ENCODE results near the gene CAVIN2. TPM values are rescaled to one million over a fixed set of nuclear protein-coding genes. Genes with fewer than 3 reads are reported as not detected.

The CAVIN2 gene
- total RNA-seq, 2 experiments from 2014 or later, result not detected

DNA sequence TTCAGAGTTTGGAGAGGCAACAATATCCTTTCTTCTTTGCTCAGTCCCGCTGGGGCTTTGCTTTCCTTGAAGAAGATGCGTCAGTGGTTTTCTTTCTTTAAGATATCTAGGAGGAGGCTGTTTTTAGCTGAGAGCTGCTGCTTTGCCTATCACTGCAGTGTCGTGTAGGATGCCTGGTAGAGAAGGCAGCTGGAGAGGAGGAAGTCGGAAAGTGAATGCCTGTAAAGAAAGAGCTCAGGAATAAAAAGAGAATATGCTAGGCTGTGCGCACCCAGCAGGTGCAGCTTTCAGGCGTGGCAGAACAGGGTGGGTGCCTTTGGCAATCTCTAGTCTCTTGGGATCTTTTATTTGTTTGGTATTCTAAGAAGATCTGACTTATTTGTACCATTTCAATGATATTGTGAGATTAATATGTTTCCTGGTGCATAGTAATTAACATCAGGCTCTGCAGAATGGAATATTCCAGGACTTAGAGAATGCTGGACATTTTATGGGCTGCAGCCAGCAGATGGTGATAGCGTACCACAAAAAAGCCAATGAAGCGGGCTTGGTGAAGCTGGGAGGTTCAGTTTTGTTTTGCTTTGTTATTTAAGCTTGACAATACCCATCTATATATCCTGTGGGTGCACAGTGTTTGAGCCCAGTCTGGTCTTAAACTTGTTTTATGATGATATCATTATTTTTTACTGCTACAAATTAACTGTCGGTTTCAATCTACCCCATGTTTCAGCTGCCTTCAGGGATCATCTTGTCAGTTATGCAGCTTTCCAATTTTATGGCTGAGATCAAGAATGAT lies 34.9 kb downstream of the CAVIN2 start:
- Mint-ChIP-seq H3K36me3 (ENCODE audit: low read depth) (no peaks in the 10 kb centered on the region), H3K4me3 (no peak overlapping the region), H3K9me3 (ENCODE audit: low read depth) (no peaks in the 10 kb centered on the region), H3K27ac (no peak overlapping the region), H3K4me1 (no peaks in the 10 kb centered on the region), H3K27me3 (peaks cover 5% of the 10 kb centered on the region)
- CTCF ChIA-PET, result interaction anchor here (0.7 to 2.8 kb wide), 23 partner anchors 10 to 365 kb away, joined by 3 to 78 read pairs (median 3); no protein-coding TSS in a partner anchor
- POLR2A ChIA-PET, result interaction anchor here (0.7 kb wide), 1 partner anchor 265 kb away, joined by 4 read pairs; no protein-coding TSS in a partner anchor
- peak; percentile 65 for DNase-seq
- ATAC-seq, result no peak
- intact Hi-C loops (cut with DNase I, micrococcal nuclease), result loop anchor here (1.0 to 10.0 kb wide), 3 partner anchors 255 to 1773 kb away; no protein-coding TSS in a partner anchor

DNA sequence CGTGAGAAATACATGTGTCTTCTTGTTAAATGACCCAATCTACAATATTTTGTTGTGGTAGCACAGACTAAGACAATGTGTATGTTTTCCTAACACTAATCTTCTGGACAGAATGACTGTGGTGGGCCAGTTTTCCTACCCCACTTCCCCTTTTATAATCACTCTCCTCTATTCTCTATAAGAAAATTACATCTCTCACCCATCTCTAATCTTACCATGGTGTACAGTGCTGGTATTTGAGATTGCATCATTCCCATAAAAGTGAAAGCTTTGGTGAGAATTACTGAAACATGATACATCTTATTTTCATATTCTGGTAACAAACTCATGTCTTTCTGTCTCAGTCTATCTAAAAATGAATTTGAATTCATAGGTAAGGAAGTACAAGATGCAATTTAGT lies 40.5 kb downstream of the CAVIN2 start:
- H3K9me3 Mint-ChIP-seq (ENCODE audit: low read depth), result no peaks in the 10 kb centered on the region
- ChIA-PET POLR2A (no interaction called here), CTCF (interaction anchor here (1.2 to 2.7 kb wide), 2 partner anchors 10 to 356 kb away, joined by 3 to 11 read pairs; no protein-coding TSS in a partner anchor)
- H3K4me1 Mint-ChIP-seq, result no peaks in the 10 kb centered on the region
- ATAC-seq (peak; percentile 36), DNase-seq (no peak)
- H3K4me3 Mint-ChIP-seq, result no peak overlapping the region
- intact Hi-C loops (cut with DNase I, micrococcal nuclease), result no loop called here
- H3K27ac Mint-ChIP-seq, result no peak overlapping the region
- H3K27me3 Mint-ChIP-seq, result peaks cover 9% of the 10 kb centered on the region
- no peaks in the 10 kb centered on the region for H3K36me3 Mint-ChIP-seq (ENCODE audit: low read depth)

DNA sequence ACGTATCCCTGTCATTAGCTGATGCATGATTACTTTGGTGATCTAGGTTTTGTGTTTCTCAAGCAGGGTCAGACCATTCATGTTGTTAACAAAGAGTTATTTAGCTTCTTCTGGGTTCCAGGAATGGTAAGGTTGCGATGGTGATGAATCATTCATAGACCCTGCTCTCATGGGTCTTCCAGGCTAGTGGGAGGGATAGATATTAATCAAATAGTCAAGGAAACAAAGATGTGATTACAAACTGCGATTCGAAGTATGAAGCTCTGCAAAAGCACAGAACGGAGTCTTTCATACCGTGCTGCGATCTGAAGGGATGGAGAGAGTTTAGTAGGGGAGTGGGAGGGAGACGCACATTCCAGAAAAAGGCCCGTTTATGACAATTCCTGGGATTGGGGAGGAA lies 42.1 kb downstream of the CAVIN2 start:
- peaks cover 9% of the 10 kb centered on the region for H3K27me3 Mint-ChIP-seq
- intact Hi-C loops (cut with DNase I, micrococcal nuclease), result loop anchor here in 1 of 2 experiments (5.0 kb wide), 1 partner anchor 247 kb away; no protein-coding TSS in a partner anchor
- no peaks in the 10 kb centered on the region for H3K4me1 Mint-ChIP-seq
- no peak overlapping the region for H3K4me3 Mint-ChIP-seq
- no peak overlapping the region for H3K27ac Mint-ChIP-seq
- ChIA-PET POLR2A (no interaction called here), CTCF (no interaction called here)
- DNase-seq, result no peak
- ATAC-seq, result no peak
- no peaks in the 10 kb centered on the region for H3K9me3 Mint-ChIP-seq (ENCODE audit: low read depth)
- H3K36me3 Mint-ChIP-seq (ENCODE audit: low read depth), result no peaks in the 10 kb centered on the region

DNA sequence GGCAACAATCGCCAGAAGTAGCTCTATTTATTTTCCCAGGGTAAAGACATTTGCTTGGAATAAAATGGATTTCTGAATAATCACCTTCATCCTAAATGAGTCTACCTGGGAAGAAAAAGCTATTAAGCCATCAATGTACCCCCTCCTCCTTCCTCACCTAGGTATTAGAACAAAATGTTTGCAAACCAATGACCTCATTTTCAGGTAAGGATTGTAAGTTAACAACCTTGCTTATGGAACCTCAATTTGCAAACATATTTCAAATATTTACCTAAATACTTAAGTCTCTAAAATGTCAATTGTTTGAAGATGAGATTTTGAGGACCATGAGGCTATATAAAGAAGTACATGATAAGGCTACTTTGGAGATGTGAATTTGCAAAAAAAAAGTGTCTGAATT lies 43.9 kb downstream of the CAVIN2 start:
- Mint-ChIP-seq H3K27ac (no peak overlapping the region), H3K27me3 (peaks cover 10% of the 10 kb centered on the region), H3K4me1 (no peaks in the 10 kb centered on the region), H3K36me3 (ENCODE audit: low read depth) (no peaks in the 10 kb centered on the region), H3K4me3 (no peak overlapping the region), H3K9me3 (ENCODE audit: low read depth) (no peaks in the 10 kb centered on the region)
- no peak for DNase-seq
- POLR2A ChIA-PET, result interaction anchor here (0.8 kb wide), 1 partner anchor 15 kb away, joined by 3 read pairs; no protein-coding TSS in a partner anchor
- intact Hi-C loops (cut with DNase I, micrococcal nuclease), result loop anchor here in 1 of 2 experiments (5.0 kb wide), 1 partner anchor 246 kb away; no protein-coding TSS in a partner anchor
- CTCF ChIA-PET, result interaction anchor here (0.7 to 2.3 kb wide), 4 partner anchors 9 to 359 kb away, joined by 3 to 15 read pairs (median 3); no protein-coding TSS in a partner anchor
- no peak for ATAC-seq

DNA sequence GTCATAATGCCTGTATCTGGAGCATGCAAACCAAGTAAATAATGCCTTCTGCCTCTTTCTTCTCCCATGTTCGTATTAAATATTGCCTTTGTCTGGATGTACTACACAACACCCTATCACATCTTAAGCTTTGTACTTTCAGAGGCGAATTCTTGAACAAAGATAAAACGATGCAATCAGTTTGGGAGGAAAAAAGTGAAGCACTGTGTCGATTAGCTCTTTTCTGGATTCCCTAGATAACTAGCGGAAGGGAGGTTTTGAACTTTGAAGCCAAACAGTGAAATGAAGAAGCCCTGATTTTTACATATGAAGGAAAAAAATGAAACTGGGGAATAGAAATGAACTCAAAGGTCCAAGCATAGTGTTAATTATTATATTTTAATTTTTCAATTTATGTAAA lies 44.7 kb downstream of the CAVIN2 start:
- Mint-ChIP-seq H3K9me3 (ENCODE audit: low read depth) (no peaks in the 10 kb centered on the region), H3K4me1 (no peaks in the 10 kb centered on the region), H3K27me3 (peaks cover 11% of the 10 kb centered on the region), H3K4me3 (no peak overlapping the region), H3K36me3 (ENCODE audit: low read depth) (no peaks in the 10 kb centered on the region), H3K27ac (no peak overlapping the region)
- DNase-seq (no peak), ATAC-seq (no peak)
- CTCF ChIA-PET, result interaction anchor here (0.6 to 2.3 kb wide), 3 partner anchors 10 to 360 kb away, joined by 3 to 15 read pairs (median 3); no protein-coding TSS in a partner anchor
- POLR2A ChIA-PET, result no interaction called here
- intact Hi-C loops (cut with DNase I, micrococcal nuclease), result loop anchor here in 1 of 2 experiments (5.0 kb wide), 1 partner anchor 245 kb away; no protein-coding TSS in a partner anchor

DNA sequence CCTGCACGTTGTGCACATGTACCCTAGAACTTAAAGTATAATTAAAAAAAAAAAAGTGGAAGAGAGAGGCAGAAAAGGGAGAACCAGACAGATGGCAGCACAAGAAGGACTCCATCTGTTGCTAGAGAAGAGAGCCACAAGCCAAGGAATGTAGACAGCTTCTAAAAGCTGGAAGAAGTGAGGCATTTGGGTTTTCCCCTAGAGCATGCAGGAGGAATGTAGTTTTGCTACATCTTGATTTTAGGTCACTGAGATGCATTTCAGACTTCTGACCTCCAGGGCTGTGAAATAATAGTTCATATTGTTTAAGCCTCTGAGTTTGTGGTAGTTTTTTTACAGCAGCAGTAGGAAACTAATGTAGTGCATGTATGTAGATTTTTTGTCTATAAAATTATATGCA lies 46.0 kb downstream of the CAVIN2 start:
- Mint-ChIP-seq H3K27ac (no peak overlapping the region), H3K27me3 (peaks cover 7% of the 10 kb centered on the region), H3K36me3 (ENCODE audit: low read depth) (no peaks in the 10 kb centered on the region), H3K4me1 (no peaks in the 10 kb centered on the region), H3K4me3 (no peak overlapping the region), H3K9me3 (ENCODE audit: low read depth) (no peaks in the 10 kb centered on the region)
- POLR2A ChIA-PET, result no interaction called here
- CTCF ChIA-PET, result no interaction called here
- ATAC-seq, result no peak
- no peak for DNase-seq
- intact Hi-C loops (cut with DNase I, micrococcal nuclease), result loop anchor here in 1 of 2 experiments (5.0 kb wide), 1 partner anchor 244 kb away; no protein-coding TSS in a partner anchor

DNA sequence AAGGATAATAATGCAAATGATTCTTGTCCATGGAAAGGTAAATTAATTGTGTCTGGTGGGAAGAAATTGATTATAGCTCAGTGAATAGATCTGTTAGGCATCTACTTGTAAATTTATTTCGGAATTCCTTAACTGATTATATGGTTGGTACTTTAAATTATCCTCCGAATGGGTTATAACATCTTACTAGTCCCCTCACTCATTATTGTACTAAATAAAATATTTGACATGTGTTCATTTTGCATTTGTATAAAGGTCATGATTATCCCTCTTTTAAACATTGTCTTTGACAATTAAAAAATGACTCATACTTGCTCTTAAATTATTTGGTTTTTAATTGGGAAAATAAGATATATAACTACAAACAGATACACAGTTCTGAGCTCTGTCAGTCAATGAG lies 47.4 kb downstream of the CAVIN2 start:
- H3K27ac Mint-ChIP-seq, result no peak overlapping the region
- CTCF ChIA-PET, result interaction anchor here (2.3 kb wide), 1 partner anchor 363 kb away, joined by 7 read pairs; no protein-coding TSS in a partner anchor
- ATAC-seq, result no peak
- H3K27me3 Mint-ChIP-seq, result peaks cover 3% of the 10 kb centered on the region
- H3K9me3 Mint-ChIP-seq (ENCODE audit: low read depth), result no peaks in the 10 kb centered on the region
- POLR2A ChIA-PET, result no interaction called here
- no peak overlapping the region for H3K4me3 Mint-ChIP-seq
- DNase-seq, result no peak
- intact Hi-C loops (cut with DNase I, micrococcal nuclease), result no loop called here
- no peaks in the 10 kb centered on the region for H3K4me1 Mint-ChIP-seq
- H3K36me3 Mint-ChIP-seq (ENCODE audit: low read depth), result no peaks in the 10 kb centered on the region

DNA sequence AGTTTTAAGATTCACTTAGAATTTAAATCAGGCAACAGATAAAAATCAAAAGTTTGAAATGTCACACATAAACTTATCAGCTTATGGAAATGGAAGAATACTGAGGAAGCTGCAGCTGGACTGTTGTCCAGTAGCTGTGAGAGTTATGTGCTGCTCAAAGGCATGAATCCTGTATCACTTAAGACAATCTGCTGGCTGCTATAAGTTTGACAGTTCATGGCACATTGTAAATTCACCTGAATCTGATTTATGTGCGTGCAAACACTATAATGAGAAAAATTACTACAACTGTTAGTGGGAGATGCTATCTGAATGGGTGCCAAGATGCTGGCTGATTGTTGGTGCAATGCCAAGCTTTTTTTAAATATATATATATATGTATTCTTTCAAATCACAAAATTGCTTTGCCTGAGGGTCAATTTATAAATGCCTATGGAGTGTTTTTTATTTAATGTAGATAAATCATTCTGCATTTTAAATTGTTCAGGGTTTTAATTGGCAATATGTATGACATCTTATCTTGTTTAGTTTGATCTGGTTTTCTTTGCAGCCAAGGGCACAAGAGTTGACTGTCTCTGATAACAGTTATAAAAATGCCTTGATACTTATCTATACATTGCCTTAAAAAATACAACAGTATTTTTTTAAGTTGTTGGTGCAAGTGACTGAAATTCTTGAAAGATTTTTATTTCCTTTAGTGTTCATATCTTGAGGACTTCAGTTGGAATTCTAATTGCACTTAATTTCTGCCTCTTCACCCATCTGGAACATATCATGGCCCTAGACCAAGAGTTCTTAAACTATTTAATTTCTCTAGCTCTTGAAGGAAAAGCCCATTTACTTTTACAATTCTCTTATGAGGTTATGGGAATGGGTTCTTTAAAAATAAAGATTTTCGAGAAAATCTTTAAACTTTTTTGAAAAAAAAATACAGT lies 48.7 kb downstream of the CAVIN2 start:
- Mint-ChIP-seq H3K27ac (no peak overlapping the region), H3K4me3 (no peak overlapping the region), H3K36me3 (ENCODE audit: low read depth) (no peaks in the 10 kb centered on the region), H3K9me3 (ENCODE audit: low read depth) (no peaks in the 10 kb centered on the region), H3K27me3 (peaks cover 5% of the 10 kb centered on the region), H3K4me1 (no peaks in the 10 kb centered on the region)
- POLR2A ChIA-PET, result no interaction called here
- CTCF ChIA-PET, result interaction anchor here (0.6 to 2.3 kb wide), 3 partner anchors 14 to 364 kb away, joined by 3 to 10 read pairs (median 7); no protein-coding TSS in a partner anchor
- DNase-seq (no peak), ATAC-seq (no peak)
- intact Hi-C loops (cut with DNase I, micrococcal nuclease), result no loop called here

DNA sequence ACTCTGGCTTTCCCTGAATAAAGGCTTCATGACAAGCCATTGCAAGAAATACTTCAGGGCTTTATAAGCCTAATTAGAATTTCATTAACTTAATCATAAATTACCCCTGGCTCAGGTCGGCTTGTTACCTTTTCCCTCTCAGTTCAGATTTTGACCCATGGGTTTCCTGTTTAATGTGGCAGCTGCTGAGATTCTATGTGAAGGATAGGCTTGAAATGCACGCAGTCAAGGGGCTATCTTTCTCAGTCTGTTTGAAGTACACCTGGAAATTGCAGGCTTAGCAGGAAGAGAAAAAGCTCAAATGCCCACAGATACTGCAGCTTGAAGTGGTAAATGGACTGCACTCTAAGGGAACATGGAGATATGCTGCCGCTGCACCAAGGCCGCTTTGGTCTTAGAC lies 49.4 kb downstream of the CAVIN2 start:
- CTCF ChIA-PET, result interaction anchor here (1.2 to 2.3 kb wide), 2 partner anchors 15 to 365 kb away, joined by 3 to 7 read pairs; no protein-coding TSS in a partner anchor
- no peak for DNase-seq
- Mint-ChIP-seq H3K27me3 (peaks cover 9% of the 10 kb centered on the region), H3K4me1 (no peaks in the 10 kb centered on the region), H3K4me3 (no peak overlapping the region), H3K9me3 (ENCODE audit: low read depth) (no peaks in the 10 kb centered on the region), H3K36me3 (ENCODE audit: low read depth) (no peaks in the 10 kb centered on the region), H3K27ac (no peak overlapping the region)
- ATAC-seq, result no peak
- intact Hi-C loops (cut with DNase I, micrococcal nuclease), result no loop called here
- POLR2A ChIA-PET, result no interaction called here

DNA sequence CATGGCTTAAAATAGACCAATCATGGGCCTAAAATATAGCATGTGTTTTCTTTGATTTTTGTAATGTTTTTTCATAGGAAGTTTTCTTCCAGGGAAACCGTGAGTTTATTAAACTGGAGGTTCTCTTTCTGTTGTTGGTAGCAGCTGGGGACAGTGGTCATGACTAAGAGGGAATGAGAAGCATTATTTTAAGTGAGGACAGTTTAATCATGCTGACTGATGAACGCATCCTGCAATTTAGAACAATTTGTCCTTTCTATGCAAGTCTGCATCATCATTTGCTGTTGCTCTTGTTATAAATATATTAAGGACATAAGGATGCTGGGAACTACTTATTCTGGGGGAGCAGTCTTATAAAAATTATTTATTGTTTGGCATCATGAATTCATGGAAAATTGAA lies 51.2 kb downstream of the CAVIN2 start:
- no peak overlapping the region for H3K4me3 Mint-ChIP-seq
- CTCF ChIA-PET, result interaction anchor here (1.0 kb wide), 1 partner anchor 17 kb away, joined by 3 read pairs; no protein-coding TSS in a partner anchor
- H3K36me3 Mint-ChIP-seq (ENCODE audit: low read depth), result no peaks in the 10 kb centered on the region
- DNase-seq (no peak), ATAC-seq (no peak)
- H3K9me3 Mint-ChIP-seq (ENCODE audit: low read depth), result no peaks in the 10 kb centered on the region
- POLR2A ChIA-PET, result no interaction called here
- H3K4me1 Mint-ChIP-seq, result no peaks in the 10 kb centered on the region
- H3K27me3 Mint-ChIP-seq, result peaks cover 11% of the 10 kb centered on the region
- no peak overlapping the region for H3K27ac Mint-ChIP-seq
- intact Hi-C loops (cut with DNase I, micrococcal nuclease), result no loop called here

DNA sequence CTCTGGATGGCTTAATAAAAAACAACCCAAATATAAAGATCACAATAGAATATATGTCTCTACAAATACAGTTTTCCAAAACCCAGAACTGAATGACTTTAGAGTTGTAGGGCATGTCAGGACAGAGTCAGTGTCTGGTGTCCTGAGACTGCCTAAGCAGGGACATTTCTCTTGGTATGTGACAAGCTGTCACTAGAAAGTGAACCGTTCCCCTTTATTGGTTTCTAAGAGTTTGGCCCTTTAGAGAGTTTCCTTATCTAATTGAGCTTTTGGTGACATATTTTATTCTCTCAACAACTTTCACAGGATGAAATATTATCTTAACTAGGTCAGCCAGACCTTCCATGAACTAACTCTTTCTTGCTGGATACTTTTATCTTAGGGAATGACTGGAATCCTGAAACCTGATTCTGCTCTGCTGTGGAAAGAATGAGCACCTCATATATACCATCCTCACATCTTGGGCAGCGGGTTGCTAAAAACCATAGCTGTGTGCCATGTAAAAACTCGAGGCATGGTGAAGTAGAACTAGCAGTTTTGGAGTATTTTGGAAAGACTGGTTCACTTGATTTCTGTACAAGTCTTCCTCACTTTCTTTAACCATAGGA lies 54.8 kb downstream of the CAVIN2 start:
- H3K36me3 Mint-ChIP-seq (ENCODE audit: low read depth), result no peaks in the 10 kb centered on the region
- DNase-seq (no peak), ATAC-seq (no peak)
- peaks cover 25% of the 10 kb centered on the region for H3K27me3 Mint-ChIP-seq
- CTCF ChIA-PET, result interaction anchor here (1.4 kb wide), 1 partner anchor 34 kb away, joined by 3 read pairs; no protein-coding TSS in a partner anchor
- no peaks in the 10 kb centered on the region for H3K9me3 Mint-ChIP-seq (ENCODE audit: low read depth)
- H3K4me1 Mint-ChIP-seq, result no peaks in the 10 kb centered on the region
- H3K27ac Mint-ChIP-seq, result no peak overlapping the region
- H3K4me3 Mint-ChIP-seq, result no peak overlapping the region
- POLR2A ChIA-PET, result no interaction called here
- intact Hi-C loops (cut with DNase I, micrococcal nuclease), result no loop called here
